ENCODE data around the gene SALL4.

DNA sequence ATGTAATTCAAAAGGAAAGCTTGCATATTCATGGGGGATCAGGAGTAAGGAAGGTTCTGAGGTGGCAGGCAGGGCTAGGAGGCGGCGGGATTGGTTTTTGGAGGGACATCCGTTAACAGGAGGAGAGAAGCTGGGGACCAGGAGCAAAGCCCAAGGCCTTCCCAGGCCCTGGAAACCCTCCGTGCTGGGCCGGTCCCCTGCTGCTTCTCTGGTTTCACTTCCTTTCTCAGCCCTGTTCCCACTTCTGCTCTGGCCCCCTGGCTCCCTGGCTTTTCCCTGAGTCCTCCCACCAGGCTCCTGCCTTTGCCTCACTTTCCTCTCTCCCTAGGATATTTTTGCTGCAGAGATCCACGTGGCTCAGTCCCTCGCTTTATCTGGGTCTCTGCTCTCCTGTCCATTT, 26.4 kb upstream of the SALL4 start:
- TF ChIP-seq, protein P1, sequence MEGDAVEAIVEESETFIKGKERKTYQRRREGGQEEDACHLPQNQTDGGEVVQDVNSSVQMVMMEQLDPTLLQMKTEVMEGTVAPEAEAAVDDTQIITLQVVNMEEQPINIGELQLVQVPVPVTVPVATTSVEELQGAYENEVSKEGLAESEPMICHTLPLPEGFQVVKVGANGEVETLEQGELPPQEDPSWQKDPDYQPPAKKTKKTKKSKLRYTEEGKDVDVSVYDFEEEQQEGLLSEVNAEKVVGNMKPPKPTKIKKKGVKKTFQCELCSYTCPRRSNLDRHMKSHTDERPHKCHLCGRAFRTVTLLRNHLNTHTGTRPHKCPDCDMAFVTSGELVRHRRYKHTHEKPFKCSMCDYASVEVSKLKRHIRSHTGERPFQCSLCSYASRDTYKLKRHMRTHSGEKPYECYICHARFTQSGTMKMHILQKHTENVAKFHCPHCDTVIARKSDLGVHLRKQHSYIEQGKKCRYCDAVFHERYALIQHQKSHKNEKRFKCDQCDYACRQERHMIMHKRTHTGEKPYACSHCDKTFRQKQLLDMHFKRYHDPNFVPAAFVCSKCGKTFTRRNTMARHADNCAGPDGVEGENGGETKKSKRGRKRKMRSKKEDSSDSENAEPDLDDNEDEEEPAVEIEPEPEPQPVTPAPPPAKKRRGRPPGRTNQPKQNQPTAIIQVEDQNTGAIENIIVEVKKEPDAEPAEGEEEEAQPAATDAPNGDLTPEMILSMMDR (IDR thresholded peaks at IDR 0.05) = no peak
- TF ChIP-seq POLR2A (IDR thresholded peaks at IDR 0.05) = no peak

Data from heart left ventricle (tissue), 13 donors.